Endothelial cell of umbilical vein (primary cell): ENCODE results near the gene PNPLA6.

ENCODE experiments used
- CTCF ChIP-seq, 2 donors: IDR thresholded peaks; 1 replicate in 1 of 2; 2 replicates in 1 of 2; pipeline ENCODE4 v1.5.1; 2011; ENCODE audit warnings: low read length in 2 of 2, mild to moderate bottlenecking in 2 of 2, moderate library complexity in 2 of 2, control low read depth in 1 of 2, inconsistent platforms in 1 of 2, low read depth in 1 of 2; ENCODE audit not compliant: insufficient read depth in 1 of 2; ENCODE audit errors: extremely low read depth in 1 of 2
- GATA2 ChIP-seq: IDR thresholded peaks from 2 replicates; pipeline ENCODE4 v1.7.0; 2011; ENCODE audit warnings: low read depth, mild to moderate bottlenecking, moderate library complexity, mixed read lengths, low read length; ENCODE audit not compliant: insufficient read length, insufficient read depth
- JUN ChIP-seq: IDR thresholded peaks from 2 replicates; pipeline ENCODE4 v1.6.1; 2011; ENCODE audit warnings: borderline replicate concordance, low read depth; ENCODE audit not compliant: insufficient read length, insufficient read depth
- MYC ChIP-seq: IDR thresholded peaks from one replicate; pipeline ENCODE4 v1.6.1; 2011; ENCODE audit warnings: mild to moderate bottlenecking, low read depth, low read length
- POLR2A ChIP-seq: IDR thresholded peaks from 2 replicates; pipeline ENCODE4 v1.6.1; 2012; ENCODE audit warnings: low read depth, mild to moderate bottlenecking, control low read depth, low read length
- POLR2AphosphoS5 ChIP-seq: IDR thresholded peaks from 2 replicates; pipeline ENCODE4 v1.6.1; 2012; ENCODE audit warnings: low read depth, mild to moderate bottlenecking, control low read depth, low read length, moderate library complexity; ENCODE audit not compliant: insufficient read depth
- TF ChIP-seq, protein P1 (sequence below): IDR thresholded peaks from 2 replicates; pipeline ENCODE4 v1.6.1; 2011; ENCODE audit not compliant: insufficient read depth, insufficient read length

- TF ChIP-seq CTCF (IDR thresholded peaks at IDR 0.05; ENCODE audit: extremely low read depth in 1 of 2, insufficient read depth in 1 of 2, low read depth in 1 of 2, low read length in 2 of 2) (no peak), POLR2A (no peak), JUN (no peak), MYC (no peak), GATA2 (no peak), POLR2AphosphoS5 (no peak)
- TF ChIP-seq, protein P1, sequence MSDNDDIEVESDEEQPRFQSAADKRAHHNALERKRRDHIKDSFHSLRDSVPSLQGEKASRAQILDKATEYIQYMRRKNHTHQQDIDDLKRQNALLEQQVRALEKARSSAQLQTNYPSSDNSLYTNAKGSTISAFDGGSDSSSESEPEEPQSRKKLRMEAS, result no peak
Observed at GRCh38 chr19:7578127-7578526, 42.6 kb downstream of the PNPLA6 start.
